Kidney capillary endothelial cell (primary cell): ENCODE data around the gene PACSIN3.
A peak's percentile ranks its signal among the peaks of the same experiment; 100 is the strongest.

Experiments used
- DNase-seq: peaks from one replicate; pipeline ENCODE4 v3.0.0-alpha.2; 2018; ENCODE audit warnings: low spot score

The PACSIN3 gene

DNA sequence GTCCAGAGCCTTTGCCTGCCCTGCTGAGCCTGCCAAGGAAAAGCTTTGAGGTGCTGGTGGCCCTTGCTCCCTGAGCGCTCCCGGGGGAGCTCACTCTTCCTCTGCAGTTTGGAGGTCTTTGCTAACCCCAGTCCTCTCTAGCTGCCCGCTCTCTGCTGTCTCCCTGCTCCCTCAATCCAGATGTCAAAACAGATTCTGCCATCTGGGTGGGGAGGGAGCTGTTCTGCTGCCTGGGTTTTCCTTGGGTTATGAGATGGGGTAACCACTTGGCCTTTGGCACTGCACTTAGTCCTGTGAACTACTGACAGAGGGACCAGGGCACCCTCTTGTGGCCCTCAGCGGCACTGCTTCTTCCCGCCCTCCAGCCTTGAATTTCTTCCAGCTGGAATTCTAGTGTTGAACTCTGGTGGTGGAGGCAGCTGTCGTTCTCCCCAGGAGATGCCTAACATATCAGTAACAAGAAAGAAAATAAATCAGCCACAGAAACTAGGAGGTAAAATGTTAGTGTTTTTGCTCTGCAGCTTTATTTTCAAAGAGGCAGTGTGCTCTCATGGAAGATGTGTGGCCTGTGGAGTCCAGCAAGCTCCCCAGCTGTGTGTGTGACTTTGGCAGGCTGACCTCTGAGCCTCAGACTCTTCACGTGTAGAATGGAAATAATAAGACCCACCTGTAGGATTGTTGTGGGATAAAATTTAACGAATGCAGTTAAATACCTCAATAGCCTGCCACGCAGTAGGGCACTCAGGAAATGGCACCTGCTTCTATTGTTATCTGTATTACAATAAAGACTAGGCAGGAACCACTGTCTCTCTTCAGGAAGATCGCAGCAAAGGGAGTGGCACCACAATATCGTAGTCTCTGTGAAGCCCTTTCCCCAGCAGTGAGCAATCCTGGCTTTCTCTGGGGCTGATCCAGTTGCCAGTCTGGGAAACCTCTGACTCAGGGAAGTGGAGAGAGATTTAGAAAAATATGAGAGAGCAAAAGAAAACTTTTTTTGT lies 33.0 kb downstream of the PACSIN3 start:
- peak; percentile 66 for DNase-seq

DNA sequence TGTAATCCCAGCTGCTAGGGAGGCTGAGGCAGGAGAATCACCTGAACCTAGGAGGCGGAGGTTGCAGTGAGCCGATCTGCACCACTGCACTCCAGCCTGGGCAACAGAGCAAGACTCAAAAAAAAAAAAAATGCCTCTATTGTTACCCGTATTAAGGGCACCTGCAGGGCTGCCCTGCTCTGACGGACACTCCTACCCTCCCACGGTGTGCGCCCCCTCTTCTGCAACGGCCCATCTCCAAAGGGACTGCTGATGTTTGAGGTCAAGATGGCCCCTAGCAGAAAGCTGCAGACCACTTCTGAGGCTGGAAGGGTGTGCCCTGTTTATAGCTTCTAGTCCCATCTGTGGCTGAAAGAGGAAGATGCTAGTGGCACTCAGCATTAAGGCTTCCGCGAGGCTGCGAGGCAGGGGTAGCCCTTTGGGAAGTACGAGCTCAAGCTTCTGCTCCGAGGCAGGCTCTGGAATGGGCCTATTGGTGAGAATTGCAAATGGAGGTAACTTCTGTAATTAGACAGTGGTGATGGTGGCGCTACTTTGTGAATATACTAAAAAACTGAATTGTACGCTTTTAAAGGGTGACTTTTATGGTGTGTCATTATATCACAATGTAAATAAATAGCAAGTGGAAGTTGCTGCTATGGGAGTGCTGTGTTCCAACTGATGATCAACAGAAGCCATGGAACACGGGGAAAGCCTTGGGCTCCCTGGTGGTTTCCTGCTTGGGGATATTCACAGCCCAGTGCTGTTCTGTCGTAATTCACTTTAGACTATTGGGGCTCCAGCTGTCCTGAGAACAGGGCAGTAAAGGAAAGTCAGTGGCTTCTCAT lies 33.9 kb downstream of the PACSIN3 start:
- DNase-seq: no peak

DNA sequence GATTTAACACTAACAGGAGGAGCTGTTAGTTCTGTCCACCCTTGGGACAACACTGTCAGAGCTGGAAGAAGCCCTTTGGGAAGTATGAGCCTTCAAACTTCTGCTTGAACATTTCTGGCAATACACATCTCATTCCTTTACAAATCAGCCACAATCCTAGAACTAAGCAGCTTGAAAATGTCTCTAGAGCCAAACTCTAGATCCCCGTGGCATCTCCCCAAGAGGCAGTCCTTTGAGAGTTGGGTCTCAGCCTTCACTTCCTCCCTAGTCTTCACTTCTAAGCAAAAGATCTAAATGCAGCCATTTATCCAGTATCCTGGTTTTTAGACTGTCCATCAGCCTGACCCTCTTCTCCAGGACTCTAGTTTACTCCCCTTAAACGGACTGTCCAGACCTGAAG lies 36.5 kb downstream of the PACSIN3 start:
- no peak for DNase-seq

DNA sequence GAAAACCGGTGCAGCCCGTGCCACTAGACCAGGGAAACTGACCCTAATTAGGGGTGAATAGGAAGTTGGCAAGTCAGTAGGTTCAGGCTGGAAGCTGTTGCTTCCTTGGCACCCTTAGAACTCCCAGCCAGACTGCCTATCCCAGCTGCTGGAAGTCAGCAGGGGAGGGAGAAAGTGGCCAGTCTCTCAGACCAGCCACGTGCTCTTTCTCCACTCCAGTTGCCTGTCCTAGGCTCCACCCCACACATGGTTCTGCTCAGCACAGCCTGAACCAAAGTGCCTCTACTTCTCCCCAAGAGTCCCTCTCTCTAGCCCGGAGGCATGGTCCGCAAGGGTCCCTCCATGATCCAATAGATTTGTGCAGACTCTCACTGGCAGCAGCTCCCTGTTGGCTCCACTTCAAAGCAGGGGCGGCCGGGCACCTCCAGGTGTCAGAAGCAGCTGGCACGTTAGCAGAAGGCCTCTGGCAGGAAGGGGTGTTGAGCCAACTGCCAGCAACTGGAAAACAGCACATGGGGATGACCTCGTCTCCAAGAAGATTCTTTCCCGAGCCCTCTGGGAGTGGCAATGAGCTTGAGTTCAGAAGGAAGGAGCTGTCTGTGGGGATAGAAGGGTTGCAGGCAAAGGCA lies 37.2 kb downstream of the PACSIN3 start:
- DNase-seq: no peak

DNA sequence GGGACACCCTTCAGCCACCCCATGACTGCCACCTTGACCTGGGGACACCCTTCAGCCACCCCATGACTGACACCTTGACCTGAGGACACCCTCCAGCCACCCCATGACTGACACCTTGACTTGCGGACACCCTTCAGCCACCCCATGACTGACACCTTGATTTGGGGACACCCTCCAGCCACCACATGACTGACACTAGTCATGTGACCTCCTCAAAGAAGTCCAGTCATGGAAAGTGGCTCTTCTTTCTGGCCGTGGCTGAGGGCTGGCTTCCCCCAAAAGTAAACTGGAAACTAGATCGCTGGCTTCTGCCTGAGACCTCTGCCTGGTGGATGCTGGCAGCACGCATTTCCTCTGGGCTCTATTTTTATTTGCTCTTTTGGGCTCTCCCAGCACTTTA lies 38.0 kb downstream of the PACSIN3 start:
- DNase-seq: no peak

DNA sequence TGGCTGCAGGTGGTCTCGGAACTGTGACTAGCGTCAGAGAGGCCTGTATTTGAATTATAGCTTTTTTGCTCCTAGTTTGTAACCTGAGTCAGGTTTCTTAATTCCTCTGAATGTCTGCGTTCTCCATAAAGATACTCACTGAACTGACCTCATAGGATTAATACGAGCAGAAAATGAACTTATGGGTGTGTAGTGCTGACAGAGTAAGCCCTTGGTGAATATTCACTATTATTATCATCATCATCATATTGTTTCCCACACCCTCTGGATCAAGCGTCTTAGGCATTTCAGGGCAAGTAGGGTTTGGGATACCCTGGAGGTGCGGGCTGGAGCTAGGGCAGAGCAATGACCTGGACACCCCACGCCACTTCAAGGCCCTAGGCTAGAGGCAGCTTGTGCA lies 38.6 kb downstream of the PACSIN3 start:
- DNase-seq: no peak

DNA sequence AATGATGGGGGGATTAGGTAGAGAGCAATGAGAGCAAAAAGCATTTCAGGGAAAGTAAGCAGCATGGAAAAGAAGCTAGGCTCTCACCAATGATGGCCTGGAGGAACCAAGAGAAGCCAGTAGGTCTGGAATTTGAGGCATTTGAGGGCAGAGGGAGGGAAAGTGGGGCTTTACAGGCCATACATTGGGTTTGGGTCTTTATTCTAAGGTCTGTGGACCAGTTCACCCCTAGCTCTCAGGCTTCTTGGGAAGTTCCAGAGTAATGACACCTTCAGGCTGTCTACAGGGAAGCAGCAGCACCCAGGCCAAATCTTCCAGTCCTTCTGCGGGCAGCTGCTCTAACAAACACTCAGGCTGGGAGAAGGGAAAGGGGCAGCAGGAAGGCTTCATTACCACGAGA lies 39.0 kb downstream of the PACSIN3 start:
- DNase-seq: no peak

DNA sequence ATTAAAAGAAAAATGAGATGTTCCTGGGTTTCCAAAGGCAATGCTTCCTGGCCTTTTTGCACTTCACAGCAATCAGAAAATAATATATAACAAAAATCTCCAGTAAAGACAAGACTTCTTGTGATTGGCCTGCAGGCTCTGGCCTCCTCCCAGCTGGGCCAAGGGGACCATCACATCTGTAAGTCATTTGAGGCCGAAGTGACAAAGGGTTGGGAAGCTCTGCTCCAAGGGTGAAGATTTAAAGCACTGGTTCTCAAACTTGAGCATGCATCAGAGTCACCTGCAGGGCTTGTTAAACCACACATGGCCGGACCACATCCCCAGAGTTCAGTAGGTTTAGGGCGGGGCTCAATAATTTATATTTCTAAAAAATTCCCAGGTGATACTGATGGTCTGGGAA lies 41.7 kb downstream of the PACSIN3 start:
- no peak for DNase-seq

DNA sequence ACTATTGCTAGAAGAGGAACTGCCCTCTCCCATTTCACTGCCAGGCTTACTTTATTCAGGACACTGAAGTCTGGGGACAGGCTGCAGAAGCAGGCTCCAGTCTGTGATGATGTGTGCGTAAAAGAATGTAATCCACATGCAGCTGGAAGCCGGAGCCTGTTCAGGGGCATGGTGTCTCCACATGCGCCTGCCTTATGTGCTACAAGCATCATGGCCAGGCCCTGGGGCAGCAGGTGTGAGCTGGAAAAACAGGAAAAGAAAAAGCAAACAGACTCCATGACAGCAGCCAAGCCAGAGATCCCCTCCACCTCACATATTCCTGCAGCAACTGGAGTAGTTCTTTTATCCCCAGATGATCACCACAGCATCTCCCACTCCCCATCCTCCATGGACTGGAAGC lies 42.9 kb downstream of the PACSIN3 start:
- no peak for DNase-seq

DNA sequence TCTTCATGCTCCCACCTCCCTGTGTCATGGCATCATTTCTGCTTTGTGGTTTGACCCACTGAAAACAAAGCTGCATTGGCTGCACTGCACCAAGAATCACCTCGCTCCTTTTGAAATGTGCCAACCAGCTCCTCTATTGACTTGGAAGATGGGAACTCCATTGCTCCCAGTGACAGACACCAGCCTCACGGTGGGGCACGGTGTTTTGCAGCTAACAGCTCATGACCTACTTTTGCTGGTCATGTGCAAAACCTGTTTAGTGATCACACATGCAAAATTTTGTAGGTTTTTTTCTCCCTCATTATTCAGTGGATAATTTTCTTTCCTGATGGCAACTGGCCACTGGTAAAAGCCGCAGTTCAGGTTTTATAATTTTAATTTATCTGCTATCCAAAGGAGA lies 46.4 kb downstream of the PACSIN3 start:
- no peak for DNase-seq

DNA sequence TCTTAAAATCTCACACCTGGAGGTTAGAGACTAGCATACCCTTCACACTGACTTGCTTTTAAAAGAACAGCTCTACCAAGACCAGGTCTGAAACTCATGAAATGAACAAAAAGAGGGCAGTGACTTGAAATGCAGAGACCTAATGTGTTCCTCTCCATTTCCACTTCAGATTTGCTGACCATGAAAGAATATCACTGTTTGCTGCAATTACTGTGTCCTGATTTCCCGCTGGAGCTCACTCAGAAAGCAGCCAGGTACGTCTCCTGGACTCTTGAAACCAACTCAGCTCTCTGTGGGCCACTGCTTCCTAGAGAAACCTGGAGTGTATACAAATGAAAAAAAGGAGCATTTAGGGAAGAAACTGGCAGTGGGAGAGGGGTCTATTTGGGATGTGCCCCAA lies 48.8 kb downstream of the PACSIN3 start:
- no peak for DNase-seq

DNA sequence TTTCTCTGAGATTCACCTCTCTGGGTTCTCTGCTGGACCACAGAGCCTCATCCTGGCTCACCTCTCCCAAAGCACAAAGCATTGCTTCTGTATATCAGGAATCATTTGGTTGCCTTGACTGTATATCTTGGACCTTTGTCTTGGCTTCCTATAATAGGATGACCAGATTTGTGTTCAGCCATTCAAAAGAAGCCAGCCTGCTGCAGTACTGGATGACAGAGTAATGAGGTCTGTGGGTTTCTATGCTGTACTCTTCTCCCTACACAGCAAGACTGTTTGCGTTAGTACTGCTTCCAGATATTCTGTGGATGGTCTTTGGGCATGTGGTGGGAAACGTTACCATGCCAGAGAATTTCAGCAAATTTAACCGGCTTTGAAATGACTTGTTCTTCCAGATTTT lies 49.3 kb downstream of the PACSIN3 start:
- DNase-seq: no peak

DNA sequence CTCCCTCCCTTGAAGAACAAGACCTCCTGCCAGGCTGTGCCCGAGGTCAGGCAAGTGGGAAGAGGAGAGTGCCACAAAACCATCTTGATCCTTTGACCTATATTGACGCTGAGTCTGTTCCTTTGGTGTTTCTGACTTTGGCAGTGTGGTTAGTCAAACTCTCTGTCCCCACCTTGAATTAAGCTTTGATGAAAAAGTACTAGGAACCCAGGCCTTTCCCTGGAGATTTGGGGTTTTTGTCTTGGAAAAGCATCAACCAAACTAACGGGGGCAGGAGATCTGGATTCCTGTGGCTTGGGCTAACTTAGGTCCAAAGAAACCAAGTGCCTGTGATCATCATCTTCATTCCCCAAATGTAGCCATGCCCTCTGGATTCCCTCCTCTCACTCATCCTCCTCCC lies 49.9 kb downstream of the PACSIN3 start:
- DNase-seq: no peak

DNA sequence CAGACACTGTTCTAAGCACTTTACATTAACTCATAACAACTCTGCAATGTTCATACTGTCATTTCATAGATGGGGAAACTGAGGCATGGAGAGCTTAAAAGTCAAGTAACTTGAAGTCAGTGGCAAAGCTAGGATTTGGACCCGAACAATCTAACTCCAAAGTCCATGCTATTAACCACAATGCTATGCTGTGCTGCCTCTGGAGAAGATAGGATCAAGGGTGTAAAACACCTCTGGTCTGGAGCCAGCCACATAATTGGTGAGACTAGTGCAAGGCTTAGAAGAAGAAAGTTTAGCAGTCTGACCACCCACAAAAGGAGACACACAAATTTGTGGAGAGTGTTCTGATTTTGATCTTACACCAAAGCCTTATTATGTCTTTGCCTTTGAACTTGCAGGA lies 53.3 kb downstream of the PACSIN3 start:
- no peak for DNase-seq

DNA sequence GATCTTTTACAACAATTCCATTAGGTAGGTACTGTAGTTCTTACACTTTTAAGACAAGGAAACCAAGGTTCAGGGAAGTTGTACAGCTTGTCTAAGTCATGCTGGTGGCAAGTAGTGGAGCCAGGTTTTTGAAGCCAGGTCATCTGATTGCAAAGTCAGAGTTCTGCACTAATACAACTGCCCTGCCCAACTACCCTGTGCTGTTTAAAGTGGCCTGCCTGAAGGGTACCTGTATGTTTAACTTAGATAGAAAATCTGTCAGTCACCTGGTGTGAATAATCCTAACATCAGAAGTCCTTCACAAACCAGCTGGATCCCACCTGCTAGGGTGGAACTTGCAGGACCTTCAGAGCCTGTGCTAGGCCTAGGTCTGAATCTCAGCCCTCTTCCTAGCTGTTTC lies 53.7 kb downstream of the PACSIN3 start:
- no peak for DNase-seq

DNA sequence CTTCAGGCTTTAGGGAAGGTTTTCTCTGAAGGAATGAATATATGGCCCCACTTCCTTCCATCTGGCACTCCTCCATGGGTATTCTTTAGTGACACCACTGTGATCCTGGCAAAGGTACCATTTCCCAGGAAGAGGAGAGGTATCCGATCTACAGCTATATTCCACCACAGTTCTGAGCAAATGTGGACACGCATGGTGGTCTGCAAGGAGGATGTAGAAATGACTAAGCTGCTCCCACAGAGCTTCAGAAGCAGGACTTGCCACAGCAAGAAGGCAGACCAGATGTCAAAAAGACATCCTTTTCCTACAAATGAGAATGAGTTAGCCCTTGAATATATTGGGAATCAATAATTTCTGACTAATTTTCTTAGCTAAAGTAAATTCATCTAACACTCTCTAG lies 55.1 kb downstream of the PACSIN3 start:
- DNase-seq: no peak

DNA sequence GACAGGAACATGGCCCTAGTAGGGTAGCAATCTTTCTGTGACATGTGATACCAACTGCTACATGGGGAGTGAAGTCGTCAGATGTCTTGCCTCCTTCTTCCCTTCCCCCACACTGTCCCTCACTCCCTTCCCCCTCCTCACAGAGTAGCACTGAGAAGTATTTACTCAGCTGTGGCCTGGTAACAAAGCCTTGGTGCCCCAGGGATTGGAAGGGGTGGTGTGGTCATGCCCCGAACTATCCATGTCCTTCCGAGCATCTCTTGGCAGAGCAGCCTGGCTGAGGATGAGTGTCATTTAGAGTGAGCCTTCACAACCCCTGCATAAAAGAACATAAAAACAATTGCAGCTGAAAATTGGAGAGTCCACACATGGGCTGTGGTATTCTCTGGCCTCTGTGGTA lies 55.7 kb downstream of the PACSIN3 start:
- no peak for DNase-seq
